Astrocyte of the cerebellum (primary cell): ENCODE results near the gene LDB2.
A peak's percentile ranks its signal among the peaks of the same experiment; 100 is the strongest.

Experiments
- DNase-seq: peaks from one replicate; pipeline ENCODE4 v3.0.0-alpha.2; 2011; ENCODE audit warnings: low read depth
- H3K4me3 ChIP-seq: 2 replicates; pipeline ENCODE4 v1.5.1; 2011; ENCODE audit warnings: mild to moderate bottlenecking, low read depth, low read length, moderate library complexity
- in situ Hi-C: cut with HindIII; loops from 2 replicates; pipeline ENCODE4 v1.10.0; 2017; ENCODE audit warnings: low sequenced_read_pairs
- TF ChIP-seq, protein P1 (sequence below): IDR thresholded peaks from 2 replicates; pipeline ENCODE4 v1.5.1; 2012; ENCODE audit warnings: low read length, low read depth, moderate library complexity, mild to moderate bottlenecking; ENCODE audit errors: missing control alignments

The LDB2 gene

DNA sequence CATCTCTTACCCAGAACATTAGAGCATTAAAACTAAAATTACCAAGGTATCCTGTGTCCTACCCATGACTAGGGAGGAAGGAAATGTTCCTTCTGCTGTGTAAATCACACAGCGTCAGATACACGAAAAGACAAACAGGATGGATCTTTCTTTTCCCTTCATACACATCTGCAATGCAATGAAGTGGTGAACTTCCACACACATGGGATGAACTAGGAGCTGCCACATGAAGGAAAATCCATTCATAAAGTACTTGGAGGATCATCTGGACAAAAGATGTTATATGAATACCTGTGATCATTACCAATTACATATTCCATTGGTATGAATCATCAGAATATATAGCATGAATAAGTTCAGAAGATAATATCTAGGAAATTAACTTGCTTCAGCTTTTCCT lies 46.2 kb downstream of the LDB2 start:
- H3K4me3 ChIP-seq, result no peak overlapping the region
- in situ Hi-C loops, result no loop called here
- no peak for DNase-seq
- TF ChIP-seq, protein P1, sequence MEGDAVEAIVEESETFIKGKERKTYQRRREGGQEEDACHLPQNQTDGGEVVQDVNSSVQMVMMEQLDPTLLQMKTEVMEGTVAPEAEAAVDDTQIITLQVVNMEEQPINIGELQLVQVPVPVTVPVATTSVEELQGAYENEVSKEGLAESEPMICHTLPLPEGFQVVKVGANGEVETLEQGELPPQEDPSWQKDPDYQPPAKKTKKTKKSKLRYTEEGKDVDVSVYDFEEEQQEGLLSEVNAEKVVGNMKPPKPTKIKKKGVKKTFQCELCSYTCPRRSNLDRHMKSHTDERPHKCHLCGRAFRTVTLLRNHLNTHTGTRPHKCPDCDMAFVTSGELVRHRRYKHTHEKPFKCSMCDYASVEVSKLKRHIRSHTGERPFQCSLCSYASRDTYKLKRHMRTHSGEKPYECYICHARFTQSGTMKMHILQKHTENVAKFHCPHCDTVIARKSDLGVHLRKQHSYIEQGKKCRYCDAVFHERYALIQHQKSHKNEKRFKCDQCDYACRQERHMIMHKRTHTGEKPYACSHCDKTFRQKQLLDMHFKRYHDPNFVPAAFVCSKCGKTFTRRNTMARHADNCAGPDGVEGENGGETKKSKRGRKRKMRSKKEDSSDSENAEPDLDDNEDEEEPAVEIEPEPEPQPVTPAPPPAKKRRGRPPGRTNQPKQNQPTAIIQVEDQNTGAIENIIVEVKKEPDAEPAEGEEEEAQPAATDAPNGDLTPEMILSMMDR, result no peak

DNA sequence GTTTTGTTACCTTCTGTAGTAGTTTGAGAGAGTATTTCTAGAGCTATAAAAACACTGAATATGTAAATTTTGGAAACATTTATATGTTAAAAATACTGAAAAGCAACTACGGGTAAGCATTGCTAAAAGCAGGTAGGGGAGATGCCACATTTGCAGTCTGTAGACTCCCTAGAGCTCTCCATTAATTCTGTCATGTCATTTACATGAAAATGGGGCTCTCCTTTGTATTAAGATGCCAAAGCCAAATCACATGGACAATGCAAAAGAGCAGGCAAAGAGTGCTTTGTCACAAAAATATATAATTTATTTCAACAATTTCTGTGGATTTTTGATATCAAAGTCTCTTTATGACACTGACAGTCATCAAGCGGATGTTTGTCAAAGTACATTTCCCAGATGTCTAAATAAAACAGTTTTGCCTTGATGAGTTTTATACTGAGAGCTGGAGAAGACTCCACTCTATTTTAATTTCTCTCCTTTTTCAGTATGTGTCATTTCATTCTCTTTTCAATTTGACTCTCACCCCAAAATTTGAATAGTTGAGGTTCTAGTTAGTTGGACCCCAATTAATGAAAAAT lies 51.8 kb downstream of the LDB2 start:
- no peak overlapping the region for H3K4me3 ChIP-seq
- in situ Hi-C loops, result no loop called here
- DNase-seq, result no peak
- TF ChIP-seq, protein P1, result no peak

DNA sequence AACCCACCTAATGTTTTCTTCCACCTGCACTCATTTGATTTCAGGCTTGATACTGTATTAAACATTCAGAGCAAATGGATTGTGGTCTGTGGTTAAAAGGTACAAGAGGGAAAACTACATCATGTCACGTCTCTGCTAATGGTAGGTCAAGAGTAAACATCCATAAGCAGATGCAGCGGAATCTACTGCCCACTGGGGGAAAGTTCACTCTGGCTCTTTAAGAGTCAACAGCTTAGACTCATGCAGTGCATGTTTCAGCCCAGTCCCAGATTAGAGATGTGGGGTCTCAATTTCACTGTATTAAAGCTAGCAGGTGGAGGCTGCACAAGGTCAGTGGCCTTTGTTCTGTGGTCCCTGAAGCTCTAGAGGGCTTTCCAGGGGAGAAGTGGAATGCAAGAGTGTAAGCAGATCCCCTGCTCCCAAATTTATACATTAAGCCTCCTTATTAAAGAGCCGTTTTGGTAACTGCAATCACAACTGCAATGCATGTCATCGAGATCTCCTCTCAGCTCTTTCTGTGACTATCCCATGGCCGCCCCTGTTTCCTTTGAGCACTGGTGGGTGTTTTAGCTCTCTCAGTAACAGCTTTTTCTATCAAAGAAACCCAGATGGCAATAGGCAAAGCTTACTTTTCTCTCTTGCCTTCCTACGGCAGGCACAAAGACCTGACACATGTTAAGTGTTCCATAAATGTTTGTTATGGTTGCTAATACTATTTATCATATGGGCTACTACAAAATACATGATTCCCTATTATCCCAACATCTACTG lies 53.4 kb downstream of the LDB2 start:
- in situ Hi-C loops, result no loop called here
- DNase-seq, result peak; percentile 49
- TF ChIP-seq, protein P1, result no peak
- H3K4me3 ChIP-seq, result no peak overlapping the region

DNA sequence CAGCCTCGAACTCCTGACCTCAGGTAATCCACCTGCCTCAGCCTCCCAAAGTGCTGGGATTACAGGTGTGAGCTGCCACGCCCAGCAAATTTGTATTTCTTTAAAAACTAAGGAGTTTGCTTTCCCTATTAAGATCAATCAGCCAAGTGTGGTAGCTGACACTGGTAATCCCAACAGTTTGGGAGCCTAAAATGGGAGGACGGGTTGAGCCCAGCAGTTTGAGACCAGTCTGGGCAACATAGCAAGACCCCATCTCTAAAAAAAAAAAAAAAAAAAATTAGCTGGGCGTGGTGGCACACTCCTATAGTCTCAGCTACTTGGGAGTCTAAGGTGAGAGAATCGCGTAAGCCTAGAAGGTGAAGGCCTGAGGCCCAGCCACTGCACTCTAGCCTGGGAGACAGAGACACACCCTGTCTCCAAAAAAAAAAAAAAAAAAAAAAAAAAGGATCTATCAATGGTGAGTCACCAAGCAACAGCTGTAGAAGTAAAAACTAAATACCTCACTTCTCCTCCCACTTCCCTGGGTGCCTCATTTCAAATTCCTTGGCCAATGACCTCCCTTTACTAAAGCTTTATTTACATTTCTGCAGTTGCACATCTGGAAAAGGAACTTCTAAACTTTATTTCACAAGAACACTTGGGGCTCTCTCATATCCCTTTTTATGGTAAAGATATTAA lies 54.5 kb downstream of the LDB2 start:
- peak; percentile 11 for DNase-seq
- in situ Hi-C loops, result no loop called here
- TF ChIP-seq, protein P1, result no peak
- no peak overlapping the region for H3K4me3 ChIP-seq

DNA sequence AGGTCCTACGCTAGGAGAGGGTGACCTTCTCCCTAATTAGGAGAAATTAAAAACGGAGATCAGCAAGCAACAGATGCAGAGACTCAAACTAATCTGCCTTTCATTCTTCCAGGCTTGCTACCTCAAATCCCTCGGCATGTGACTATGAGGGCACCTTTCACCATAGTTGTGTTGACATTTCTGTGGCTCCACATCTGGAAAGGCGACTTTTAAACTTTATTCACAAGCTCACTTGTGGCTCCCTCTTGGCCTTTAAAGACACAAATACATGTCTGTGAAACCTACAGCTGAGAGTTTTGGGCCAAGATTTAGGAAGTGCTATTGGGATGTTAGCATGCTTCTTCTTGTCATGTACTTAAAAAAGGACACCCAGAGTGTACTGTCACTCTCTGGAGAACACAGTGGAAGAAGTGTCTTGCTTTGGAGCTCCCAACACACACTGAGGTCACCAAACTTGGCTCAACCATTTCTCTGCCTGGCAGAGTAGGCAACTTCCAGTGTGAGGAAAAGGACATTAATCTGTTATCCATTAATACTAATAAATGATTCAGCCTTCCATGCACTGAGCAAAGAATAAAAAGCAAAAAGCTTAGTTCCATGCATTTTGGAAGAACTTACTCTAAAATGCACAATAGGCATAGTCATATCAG lies 60.1 kb downstream of the LDB2 start:
- in situ Hi-C loops, result no loop called here

DNA sequence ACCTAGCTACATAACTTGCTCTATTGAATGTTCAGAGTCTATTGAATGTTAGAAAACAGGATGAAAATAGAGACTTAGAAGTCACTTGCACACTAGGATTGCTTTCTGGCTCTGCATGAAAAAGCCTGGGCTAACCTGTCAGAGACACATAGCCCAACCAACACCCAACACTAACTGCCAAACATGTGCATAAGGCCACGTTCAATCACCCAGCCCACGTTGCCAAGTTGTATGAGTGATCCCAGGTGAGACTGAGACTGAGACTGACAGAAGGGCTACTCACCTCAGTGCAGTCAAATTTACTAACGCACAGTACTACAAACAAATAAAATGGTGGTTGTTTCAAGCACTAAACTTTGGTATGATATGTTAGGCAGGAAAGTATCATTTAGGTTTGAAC lies 61.0 kb downstream of the LDB2 start:
- H3K4me3 ChIP-seq, result no peak overlapping the region
- TF ChIP-seq, protein P1, result no peak
- DNase-seq, result no peak
- in situ Hi-C loops, result no loop called here

More for the DNA sequence above, 60.1 kb downstream of the LDB2 start:
- TF ChIP-seq, protein P1, result no peak
- no peak overlapping the region for H3K4me3 ChIP-seq
- no peak for DNase-seq
